ENCODE results near the gene TNKS2. TPM values are rescaled to one million over a fixed set of nuclear protein-coding genes. Genes with fewer than 3 reads are reported as not detected.

Gene TNKS2
- total RNA-seq = 56.0 and 58.2 TPM in 2 replicates

DNA sequence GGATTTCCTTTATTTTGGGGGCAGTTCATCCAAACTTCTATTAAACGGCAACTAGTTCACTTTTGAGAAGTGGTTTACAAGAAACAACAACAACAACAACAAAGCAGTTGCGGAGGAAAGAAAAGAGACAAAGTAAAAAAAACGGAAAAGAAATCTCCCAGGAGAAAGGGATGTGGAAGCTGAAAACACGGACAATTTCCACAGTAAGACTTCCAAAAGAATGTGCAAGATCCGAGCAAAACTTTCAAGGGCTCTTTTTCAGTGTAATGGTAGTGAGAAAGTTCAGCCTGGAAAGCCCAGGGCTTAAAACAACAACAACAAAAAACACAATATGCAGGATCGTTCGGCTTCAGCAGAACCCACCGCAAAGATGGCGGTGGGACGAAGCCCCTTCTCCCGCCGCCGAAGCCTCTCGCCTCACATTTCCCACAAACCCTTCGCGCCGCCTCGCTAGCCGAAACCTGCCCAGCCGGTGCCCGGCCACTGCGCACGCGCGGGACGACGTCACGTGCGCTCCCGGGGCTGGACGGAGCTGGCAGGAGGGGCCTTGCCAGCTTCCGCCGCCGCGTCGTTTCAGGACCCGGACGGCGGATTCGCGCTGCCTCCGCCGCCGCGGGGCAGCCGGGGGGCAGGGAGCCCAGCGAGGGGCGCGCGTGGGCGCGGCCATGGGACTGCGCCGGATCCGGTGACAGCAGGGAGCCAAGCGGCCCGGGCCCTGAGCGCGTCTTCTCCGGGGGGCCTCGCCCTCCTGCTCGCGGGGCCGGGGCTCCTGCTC lies at the start of gene TNKS2:
Gene TNKS2, plus strand, starts transcription at position 553 of the 775 bp plus-strand sequence. CDS start 265 bp downstream, outside the sequence.

DNA sequence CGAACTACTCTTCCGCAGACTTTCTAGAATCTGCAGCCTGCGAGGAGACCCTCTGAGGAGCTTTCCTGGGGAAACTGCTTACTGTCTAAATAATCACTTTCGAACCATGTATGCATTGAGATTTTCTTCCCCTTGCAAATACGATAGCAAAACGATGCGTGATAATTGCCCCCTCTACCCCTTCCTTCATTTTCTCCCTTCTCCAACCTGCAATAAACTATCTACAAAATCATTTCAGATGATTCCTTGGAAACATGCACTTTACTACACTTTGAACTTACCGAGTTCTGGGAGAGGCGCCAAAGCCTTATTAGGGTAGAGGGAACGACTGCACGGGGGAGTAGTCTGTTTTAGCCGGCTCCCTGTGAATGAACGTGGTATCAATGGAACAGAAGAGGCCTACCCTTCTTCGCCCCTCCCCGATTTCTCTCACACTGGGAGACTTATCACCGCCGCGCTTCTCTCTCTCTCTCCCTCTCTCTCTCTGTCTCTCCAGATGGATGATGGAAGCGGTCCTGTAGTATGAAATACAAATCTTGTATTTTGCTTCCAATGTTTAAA lies 111.0 kb downstream of the TNKS2 start, which contains the start of gene FGFBP3:
Gene FGFBP3, minus strand, starts transcription at position 370 of the 561 bp plus-strand sequence. CDS start 517 bp downstream, outside the sequence.

Other genes with a start within 250 kb of the TNKS2 start
- gene PPP1R3C, start 165.4 kb upstream of the TNKS2 start, total RNA-seq = 65.9 and 200 TPM in 2 replicates
- gene FGFBP3, start 111.1 kb downstream of the TNKS2 start, total RNA-seq = 0.44 and 0.50 TPM in 2 replicates
- gene BTAF1, start 125.3 kb downstream of the TNKS2 start, total RNA-seq = 42.7 and 54.0 TPM in 2 replicates

Data from smooth muscle cell of trachea (primary cell).